CD14-positive monocyte (primary cell): ENCODE results near the gene NAALADL1. TPM values are rescaled to one million over a fixed set of nuclear protein-coding genes. Genes with fewer than 3 reads are reported as not detected.

Experiments
- DNase-seq, 3 donors: peaks; one replicate each; pipeline ENCODE4 v3.0.0-alpha.2; 2011 to 2022
- H2AFZ ChIP-seq: 2 replicates; pipeline ENCODE4 v1.6.0; 2012; ENCODE audit warnings: mild to moderate bottlenecking, low read depth, low read length, inconsistent platforms; ENCODE audit not compliant: insufficient read depth, poor library complexity, severe bottlenecking
- H3K27ac ChIP-seq, 2 donors: 1 replicate in 1 of 2; 2 replicates in 1 of 2; pipeline ENCODE4 v1.5.1; 2012 to 2013; ENCODE audit warnings: low read length in 2 of 2, control low read depth in 1 of 2, inconsistent platforms in 1 of 2, low read depth in 1 of 2, mild to moderate bottlenecking in 1 of 2
- H3K27me3 ChIP-seq, 2 donors: one replicate each; pipeline versions ENCODE4 v1.6.0 to v1.6.1; 2011 to 2013; ENCODE audit warnings: low read length in 2 of 2; ENCODE audit not compliant: control insufficient read depth in 2 of 2, insufficient read depth in 2 of 2
- H3K36me3 ChIP-seq, 2 donors: replicated peaks in 1 of 2; 1 replicate in 1 of 2; 2 replicates in 1 of 2; pipeline versions ENCODE4 v1.5.1 to v1.6.1; 2012 to 2013; ENCODE audit warnings: low read length in 2 of 2, control low read depth in 1 of 2, inconsistent platforms in 1 of 2, mild to moderate bottlenecking in 1 of 2; ENCODE audit not compliant: insufficient read depth in 2 of 2, control insufficient read depth in 1 of 2
- H3K4me1 ChIP-seq, 2 donors: 1 replicate in 1 of 2; 2 replicates in 1 of 2; pipeline versions ENCODE4 v1.5.1 to v1.6.1; 2012 to 2013; ENCODE audit warnings: low read length in 2 of 2, control low read depth in 1 of 2, inconsistent platforms in 1 of 2, mild to moderate bottlenecking in 1 of 2, moderate library complexity in 1 of 2; ENCODE audit not compliant: insufficient read depth in 2 of 2, control insufficient read depth in 1 of 2
- H3K4me2 ChIP-seq: replicated peaks from 2 replicates; pipeline ENCODE3; 2012; ENCODE audit warnings: low read length, moderate library complexity, mild to moderate bottlenecking; ENCODE audit not compliant: poor library complexity, severe bottlenecking; ENCODE audit errors: extremely low read depth
- H3K4me3 ChIP-seq, 3 experiments: fragments of 200-600 bp in 1 of 3; sonication (generic) in 1 of 3; replicated peaks in 1 of 3; 1 replicate in 2 of 3; 2 replicates in 1 of 3; pipeline ENCODE4 v1.5.1; 2011 to 2013; ENCODE audit warnings: low read length in 3 of 3, mild to moderate bottlenecking in 3 of 3, control low read depth in 2 of 3, low read depth in 2 of 3, inconsistent platforms in 1 of 3, moderate library complexity in 1 of 3
- H3K79me2 ChIP-seq: 2 replicates; pipeline ENCODE4 v1.6.0; 2012; ENCODE audit warnings: mild to moderate bottlenecking, control low read depth, inconsistent platforms, low read length, moderate library complexity; ENCODE audit not compliant: insufficient read depth
- H3K9ac ChIP-seq: 2 replicates; pipeline ENCODE4 v1.6.0; 2017; ENCODE audit warnings: low read length, mild to moderate bottlenecking; ENCODE audit not compliant: insufficient read depth, poor library complexity, severe bottlenecking
- H3K9me3 ChIP-seq, 2 donors: replicated peaks in 1 of 2; 1 replicate in 1 of 2; 2 replicates in 1 of 2; pipeline versions ENCODE4 v1.5.1 to v1.6.1; 2012 to 2013; ENCODE audit warnings: low read length in 2 of 2, control low read depth in 1 of 2; ENCODE audit not compliant: control insufficient read depth in 1 of 2, insufficient read depth in 1 of 2
- H4K20me1 ChIP-seq: 2 replicates; pipeline ENCODE4 v1.6.0; 2012; ENCODE audit warnings: mild to moderate bottlenecking, low read length, control low read depth, moderate library complexity; ENCODE audit not compliant: insufficient read depth
- H3K27ac Mint-ChIP-seq, 7 donors: one replicate each; pipeline ENCODE4 v1.8.0; 2020; ENCODE audit warnings: mild to moderate bottlenecking in 7 of 7, mixed read lengths in 7 of 7, moderate library complexity in 6 of 7, inconsistent platforms in 2 of 7
- H3K27me3 Mint-ChIP-seq, 3 donors: one replicate each; pipeline ENCODE4 v1.8.0; 2021 to 2022; ENCODE audit warnings: low read depth in 3 of 3, mild to moderate bottlenecking in 3 of 3, mixed read lengths in 3 of 3, moderate library complexity in 3 of 3, inconsistent platforms in 1 of 3
- H3K36me3 Mint-ChIP-seq, 2 donors: one replicate each; pipeline ENCODE4 v1.8.0; 2020; ENCODE audit warnings: mixed read lengths in 2 of 2, inconsistent platforms in 1 of 2, mild to moderate bottlenecking in 1 of 2
- H3K4me1 Mint-ChIP-seq: one replicate; pipeline ENCODE4 v1.8.0; 2020; ENCODE audit warnings: mild to moderate bottlenecking, mixed read lengths
- H3K4me3 Mint-ChIP-seq, 2 donors: one replicate each; pipeline ENCODE4 v1.8.0; 2020; ENCODE audit warnings: mild to moderate bottlenecking in 2 of 2, mixed read lengths in 2 of 2, moderate library complexity in 1 of 2
- H3K9me3 Mint-ChIP-seq, 7 donors: one replicate each; pipeline ENCODE4 v1.8.0; 2020 to 2022; ENCODE audit warnings: mixed read lengths in 7 of 7, mild to moderate bottlenecking in 6 of 7, moderate library complexity in 6 of 7, inconsistent platforms in 2 of 7
- CTCF ChIP-seq: fragments of 200-600 bp; IDR thresholded peaks from one replicate; pipeline ENCODE4 v1.8.0; 2022; ENCODE audit warnings: antibody characterized with exemption, mild to moderate bottlenecking
- WGBS: methylation state at CpG from one replicate; pipeline ENCODE4 v1.1.5; 2013; ENCODE audit warnings: missing lambda C conversion rate; ENCODE audit not compliant: insufficient coverage; 5-methylcytosine and 5-hydroxymethylcytosine counted together
- intact Hi-C, 2 donors: fragments of 100-400 bp; cut with micrococcal nuclease; formaldehyde crosslinking; loops; one replicate each; pipeline versions ENCODE4 v1.15.0 to v1.15.1; 2023
- polyA plus RNA-seq, 3 donors: library from polyadenylated mRNA; depleted of rRNA in 1 of 3; unstranded in 2 of 3; stranded (reverse) in 1 of 3; fragments of 300-500 nt in 2 of 3; fragments of >200 nt in 1 of 3; fragmentation: Illumina TruSeq in 2 of 3; gene quantifications; 1 replicate in 2 of 3; 2 replicates in 1 of 3; pipeline ENCODE4 v1.2.3, GENCODE V29; 2012 to 2021

Gene NAALADL1
- polyA plus RNA-seq, 3 donors: 11.1 to 20.1 (median 20.1) TPM

- TF ChIP-seq CTCF: no peak
- Histone ChIP-seq H4K20me1 (no peaks in the 10 kb centered on the region), H3K27ac (no peak overlapping the region), H3K79me2 (no peaks in the 10 kb centered on the region), H3K27me3 (no peaks in the 10 kb centered on the region), H3K9me3 (no peaks in the 10 kb centered on the region), H3K4me1 (peaks cover 5 to 8% of the 10 kb centered on the region in 2 donors), H3K36me3 (no peaks in the 10 kb centered on the region), H3K4me2 (no peak overlapping the region), H2AFZ (no peak overlapping the region), H3K9ac (no peak overlapping the region), H3K4me3 (no peak overlapping the region)
- peaks cover 4 to 8% (median 8%) of the 10 kb centered on the region in 3 donors for H3K27me3 Mint-ChIP-seq
- peaks cover 0 to 4% (median 0%) of the 10 kb centered on the region in 7 donors for H3K9me3 Mint-ChIP-seq
- H3K4me3 Mint-ChIP-seq: no peak overlapping the region
- DNase-seq: no peak
- peaks cover 23% of the 10 kb centered on the region for H3K4me1 Mint-ChIP-seq
- H3K36me3 Mint-ChIP-seq: no peaks in the 10 kb centered on the region
- WGBS: 87% methylated on average over 3 of the region's 7 CpGs
- intact Hi-C loops: no loop called here
- H3K27ac Mint-ChIP-seq: no peak overlapping the region
These were observed 7.5 kb upstream of the NAALADL1 start for GRCh38 chr11:65065851-65066250.

- no peak for TF ChIP-seq CTCF
- no CpG with 5 or more reads among the region's 4 CpGs for WGBS
- Histone ChIP-seq H3K36me3 (no peaks in the 10 kb centered on the region), H3K9me3 (no peaks in the 10 kb centered on the region), H2AFZ (no peak overlapping the region), H3K4me3 (no peak overlapping the region), H4K20me1 (no peaks in the 10 kb centered on the region), H3K79me2 (no peaks in the 10 kb centered on the region), H3K27ac (no peak overlapping the region), H3K9ac (no peak overlapping the region), H3K4me1 (peaks cover 5 to 8% of the 10 kb centered on the region in 2 donors), H3K4me2 (no peak overlapping the region), H3K27me3 (no peaks in the 10 kb centered on the region)
- no peak overlapping the region for H3K27ac Mint-ChIP-seq
- peaks cover 7 to 13% (median 11%) of the 10 kb centered on the region in 3 donors for H3K27me3 Mint-ChIP-seq
- H3K4me3 Mint-ChIP-seq: no peak overlapping the region
- H3K36me3 Mint-ChIP-seq: no peaks in the 10 kb centered on the region
- H3K9me3 Mint-ChIP-seq: peaks cover 0 to 4% (median 0%) of the 10 kb centered on the region in 7 donors
- no peak for DNase-seq
- H3K4me1 Mint-ChIP-seq: peaks cover 31% of the 10 kb centered on the region
- intact Hi-C loops: no loop called here
These were observed 6.5 kb upstream of the NAALADL1 start for GRCh38 chr11:65064847-65065240.
